ENCODE results near the gene KLHDC8B. TPM values are rescaled to one million over a fixed set of nuclear protein-coding genes. Genes with fewer than 3 reads are reported as not detected.

KLHDC8B gene
- total and polyA plus RNA-seq, 5 donors from 2014 or later: 0.32 to 2.6 (median 0.72) TPM

- Histone ChIP-seq H3K4me3 (ENCODE audit: low read depth, low read length) (no peak overlapping the region), H3K4me1 (ENCODE audit: control insufficient read depth, insufficient read depth, low read length, poor library complexity, severe bottlenecking) (peaks cover 24% of the 10 kb centered on the region), H3K36me3 (ENCODE audit: control insufficient read depth, insufficient read depth, low read length) (no peaks in the 10 kb centered on the region), H3K27me3 (ENCODE audit: control insufficient read depth, insufficient read depth, low read length) (no peaks in the 10 kb centered on the region), H3K9me3 (ENCODE audit: control insufficient read depth in 2 of 2, low read length in 2 of 2) (peaks cover 0 to 4% of the 10 kb centered on the region in 2 experiments), H3K27ac (ENCODE audit: insufficient read depth, low read length, poor library complexity, severe bottlenecking) (no peak overlapping the region)
- peaks cover 21% of the 10 kb centered on the region for H3K27me3 Mint-ChIP-seq
- peak overlapping the region; percentile 79 to 88 (median 82) for H3K4me3 Mint-ChIP-seq
- peak overlapping the region in 2 of 3 donors; percentile 60 to 69 for H3K27ac Mint-ChIP-seq
- DNase-seq (no peak), ATAC-seq (ENCODE audit: low read depth in 2 of 2) (no peak)
- H3K4me1 Mint-ChIP-seq: peaks cover 0 to 20% (median 7%) of the 10 kb centered on the region in 4 donors
- H3K9me3 Mint-ChIP-seq: peaks cover 0 to 2% (median 0%) of the 10 kb centered on the region in 7 donors
- H3K36me3 Mint-ChIP-seq: no peaks in the 10 kb centered on the region
Measured at GRCh38 chr3:49170744-49171118, 667 bp upstream of the KLHDC8B start.

- Histone ChIP-seq H3K9me3 (ENCODE audit: control insufficient read depth in 2 of 2, low read length in 2 of 2) (no peaks in the 10 kb centered on the region), H3K27ac (ENCODE audit: insufficient read depth, low read length, poor library complexity, severe bottlenecking) (no peak overlapping the region), H3K36me3 (ENCODE audit: control insufficient read depth, insufficient read depth, low read length) (no peaks in the 10 kb centered on the region), H3K27me3 (ENCODE audit: control insufficient read depth, insufficient read depth, low read length) (no peaks in the 10 kb centered on the region), H3K4me1 (ENCODE audit: control insufficient read depth, insufficient read depth, low read length, poor library complexity, severe bottlenecking) (peaks cover 15% of the 10 kb centered on the region), H3K4me3 (ENCODE audit: low read depth, low read length) (no peak overlapping the region)
- DNase-seq: no peak
- Mint-ChIP-seq H3K27ac (no peak overlapping the region), H3K9me3 (peaks cover 0 to 2% (median 0%) of the 10 kb centered on the region in 7 donors), H3K4me3 (peak overlapping the region in 3 of 4 donors; percentile 41 to 69 (median 58)), H3K36me3 (no peaks in the 10 kb centered on the region), H3K4me1 (peaks cover 0 to 11% (median 7%) of the 10 kb centered on the region in 4 donors), H3K27me3 (peaks cover 21% of the 10 kb centered on the region)
- ATAC-seq (ENCODE audit: low read depth in 2 of 2): no peak
Measured at GRCh38 chr3:49171775-49172500, 540 bp downstream of the KLHDC8B start.

- Mint-ChIP-seq H3K27me3 (peaks cover 21% of the 10 kb centered on the region), H3K4me1 (peaks cover 0 to 11% (median 7%) of the 10 kb centered on the region in 4 donors), H3K9me3 (peaks cover 0 to 2% (median 0%) of the 10 kb centered on the region in 7 donors), H3K27ac (no peak overlapping the region), H3K36me3 (no peaks in the 10 kb centered on the region), H3K4me3 (peak overlapping the region in 3 of 4 donors; percentile 53 to 58 (median 58))
- no peak overlapping the region for H3K4me3 ChIP-seq (ENCODE audit: low read depth, low read length)
- no peak overlapping the region for H3K27ac ChIP-seq (ENCODE audit: insufficient read depth, low read length, poor library complexity, severe bottlenecking)
- H3K9me3 ChIP-seq (ENCODE audit: control insufficient read depth in 2 of 2, low read length in 2 of 2): no peaks in the 10 kb centered on the region
- no peak for DNase-seq
- peaks cover 15% of the 10 kb centered on the region for H3K4me1 ChIP-seq (ENCODE audit: control insufficient read depth, insufficient read depth, low read length, poor library complexity, severe bottlenecking)
- no peak for ATAC-seq (ENCODE audit: low read depth in 2 of 2)
- H3K36me3 ChIP-seq (ENCODE audit: control insufficient read depth, insufficient read depth, low read length): no peaks in the 10 kb centered on the region
- H3K27me3 ChIP-seq (ENCODE audit: control insufficient read depth, insufficient read depth, low read length): no peaks in the 10 kb centered on the region
Measured at GRCh38 chr3:49172551-49173041, 1.2 kb downstream of the KLHDC8B start.

- no peak overlapping the region for H3K4me3 ChIP-seq (ENCODE audit: low read depth, low read length)
- H3K9me3 ChIP-seq (ENCODE audit: control insufficient read depth in 2 of 2, low read length in 2 of 2): no peaks in the 10 kb centered on the region
- Mint-ChIP-seq H3K4me1 (peaks cover 0 to 11% (median 7%) of the 10 kb centered on the region in 4 donors), H3K27ac (no peak overlapping the region), H3K9me3 (peaks cover 0 to 2% (median 0%) of the 10 kb centered on the region in 7 donors), H3K4me3 (no peak overlapping the region), H3K27me3 (peaks cover 25% of the 10 kb centered on the region), H3K36me3 (no peaks in the 10 kb centered on the region)
- no peak overlapping the region for H3K27ac ChIP-seq (ENCODE audit: insufficient read depth, low read length, poor library complexity, severe bottlenecking)
- no peak for ATAC-seq (ENCODE audit: low read depth in 2 of 2)
- no peaks in the 10 kb centered on the region for H3K36me3 ChIP-seq (ENCODE audit: control insufficient read depth, insufficient read depth, low read length)
- no peaks in the 10 kb centered on the region for H3K27me3 ChIP-seq (ENCODE audit: control insufficient read depth, insufficient read depth, low read length)
- DNase-seq: no peak
- peaks cover 15% of the 10 kb centered on the region for H3K4me1 ChIP-seq (ENCODE audit: control insufficient read depth, insufficient read depth, low read length, poor library complexity, severe bottlenecking)
Measured at GRCh38 chr3:49173116-49173791, 1.9 kb downstream of the KLHDC8B start.

- DNase-seq (no peak), ATAC-seq (ENCODE audit: low read depth in 2 of 2) (no peak)
- Histone ChIP-seq H3K9me3 (ENCODE audit: control insufficient read depth in 2 of 2, low read length in 2 of 2) (no peaks in the 10 kb centered on the region), H3K36me3 (ENCODE audit: control insufficient read depth, insufficient read depth, low read length) (no peaks in the 10 kb centered on the region), H3K4me1 (ENCODE audit: control insufficient read depth, insufficient read depth, low read length, poor library complexity, severe bottlenecking) (peaks cover 15% of the 10 kb centered on the region), H3K4me3 (ENCODE audit: low read depth, low read length) (no peak overlapping the region), H3K27me3 (ENCODE audit: control insufficient read depth, insufficient read depth, low read length) (peaks cover under 1% of the 10 kb centered on the region), H3K27ac (ENCODE audit: insufficient read depth, low read length, poor library complexity, severe bottlenecking) (no peak overlapping the region)
- Mint-ChIP-seq H3K4me3 (peak overlapping the region in 1 of 4 donors; percentile 32), H3K4me1 (peaks cover 0 to 11% (median 7%) of the 10 kb centered on the region in 4 donors), H3K36me3 (no peaks in the 10 kb centered on the region), H3K27me3 (peaks cover 30% of the 10 kb centered on the region), H3K27ac (no peak overlapping the region), H3K9me3 (peaks cover 0 to 2% (median 0%) of the 10 kb centered on the region in 7 donors)
Measured at GRCh38 chr3:49173792-49174170, 2.4 kb downstream of the KLHDC8B start.

- Histone ChIP-seq H3K27me3 (ENCODE audit: control insufficient read depth, insufficient read depth, low read length) (peaks cover 3% of the 10 kb centered on the region), H3K4me3 (ENCODE audit: low read depth, low read length) (no peak overlapping the region), H3K9me3 (ENCODE audit: control insufficient read depth in 2 of 2, low read length in 2 of 2) (no peaks in the 10 kb centered on the region), H3K4me1 (ENCODE audit: control insufficient read depth, insufficient read depth, low read length, poor library complexity, severe bottlenecking) (peaks cover 15% of the 10 kb centered on the region), H3K36me3 (ENCODE audit: control insufficient read depth, insufficient read depth, low read length) (no peaks in the 10 kb centered on the region), H3K27ac (ENCODE audit: insufficient read depth, low read length, poor library complexity, severe bottlenecking) (no peak overlapping the region)
- Mint-ChIP-seq H3K4me1 (peaks cover 0 to 11% (median 7%) of the 10 kb centered on the region in 4 donors), H3K27ac (no peak overlapping the region), H3K4me3 (no peak overlapping the region), H3K9me3 (peaks cover 0 to 3% (median 0%) of the 10 kb centered on the region in 7 donors), H3K27me3 (peaks cover 31% of the 10 kb centered on the region), H3K36me3 (no peaks in the 10 kb centered on the region)
- ATAC-seq (ENCODE audit: low read depth in 2 of 2): no peak
- DNase-seq: no peak
Measured at GRCh38 chr3:49174397-49174985, 3.1 kb downstream of the KLHDC8B start.

GRCh38 chr3:49175530-49175929 is 4.1 kb downstream of the KLHDC8B start:
- H3K36me3 ChIP-seq (ENCODE audit: control insufficient read depth, insufficient read depth, low read length): no peaks in the 10 kb centered on the region
- Mint-ChIP-seq H3K36me3 (no peaks in the 10 kb centered on the region), H3K27me3 (peaks cover 32% of the 10 kb centered on the region), H3K9me3 (peaks cover 0 to 1% (median 0%) of the 10 kb centered on the region in 7 donors), H3K4me3 (no peak overlapping the region), H3K27ac (peak overlapping the region in 1 of 3 donors; percentile 56), H3K4me1 (peaks cover 0 to 11% (median 5%) of the 10 kb centered on the region in 4 donors)
- H3K9me3 ChIP-seq (ENCODE audit: control insufficient read depth in 2 of 2, low read length in 2 of 2): no peaks in the 10 kb centered on the region
- ATAC-seq (ENCODE audit: low read depth in 2 of 2): no peak
- no peak overlapping the region for H3K27ac ChIP-seq (ENCODE audit: insufficient read depth, low read length, poor library complexity, severe bottlenecking)
- H3K27me3 ChIP-seq (ENCODE audit: control insufficient read depth, insufficient read depth, low read length): peaks cover 3% of the 10 kb centered on the region
- H3K4me1 ChIP-seq (ENCODE audit: control insufficient read depth, insufficient read depth, low read length, poor library complexity, severe bottlenecking): peaks cover 15% of the 10 kb centered on the region
- no peak overlapping the region for H3K4me3 ChIP-seq (ENCODE audit: low read depth, low read length)
- DNase-seq: no peak

Data from CD4-positive, CD25-positive, alpha-beta regulatory T cell (primary cell).